Lower leg skin (tissue), 3 donors: ENCODE data around the gene APOC1.

Experiments used
- CTCF ChIP-seq, 3 donors: fragments of 450-650 bp; IDR thresholded peaks; one replicate each; pipeline ENCODE4 v1.5.1; 2016; ENCODE audit warnings: antibody characterized with exemption in 3 of 3, mild to moderate bottlenecking in 3 of 3, moderate library complexity in 2 of 3
- POLR2A ChIP-seq, 2 donors: fragments of 450-650 bp; IDR thresholded peaks; one replicate each; pipeline ENCODE4 v1.6.1; 2016 to 2017; ENCODE audit warnings: antibody characterized with exemption in 2 of 2, mild to moderate bottlenecking in 1 of 2, moderate library complexity in 1 of 2

GRCh38 chr19:44894946-44895345 lies 19.5 kb upstream of the APOC1 start:
- TF ChIP-seq CTCF (IDR thresholded peaks at IDR 0.05) (no peak), POLR2A (IDR thresholded peaks at IDR 0.05) (no peak)
